Right atrium auricular region (tissue), 2 donors: ENCODE data around the gene KDM3B. TPM values are rescaled to one million over a fixed set of nuclear protein-coding genes. Genes with fewer than 3 reads are reported as not detected.

ENCODE experiments used
- DNase-seq: peaks from one replicate; pipeline ENCODE4 v3.0.0-alpha.2; 2019; ENCODE audit warnings: low spot score
- H3K27ac ChIP-seq, 2 donors: fragments of 200-600 bp; sonication (generic); 1 replicate in 1 of 2; 2 replicates in 1 of 2; pipeline ENCODE4 v1.5.1; 2016 to 2019
- H3K27me3 ChIP-seq, 2 donors: fragments of 200-600 bp; sonication (generic); one replicate each; pipeline versions ENCODE4 v1.5.1 to v1.6.0; 2017 to 2019
- H3K36me3 ChIP-seq: fragments of 200-600 bp; sonication (generic); one replicate; pipeline ENCODE4 v1.5.1; 2016
- H3K4me1 ChIP-seq, 2 donors: fragments of 200-600 bp; sonication (generic); one replicate each; pipeline versions ENCODE4 v1.5.1 to v1.6.0; 2017 to 2019
- H3K4me3 ChIP-seq, 2 donors: fragments of 200-600 bp; sonication (generic); 1 replicate in 1 of 2; 2 replicates in 1 of 2; pipeline ENCODE4 v1.5.1; 2017 to 2019; ENCODE audit warnings: mild to moderate bottlenecking in 1 of 2, moderate library complexity in 1 of 2
- H3K9me3 ChIP-seq, 2 donors: fragments of 200-600 bp; sonication (generic); one replicate each; pipeline ENCODE4 v1.5.1; 2019
- CTCF ChIP-seq, 2 donors: fragments of 200-600 bp; sonication (generic); IDR thresholded peaks; one replicate each; pipeline ENCODE4 v1.5.1; 2019; ENCODE audit warnings: antibody characterized with exemption in 2 of 2
- total RNA-seq, 2 donors: library from RNA; depleted of rRNA; stranded (reverse); fragments of >200 nt; gene quantifications; one replicate each; pipeline ENCODE4 v1.1.0, GENCODE V29; 2016

KDM3B gene
- total RNA-seq, 2 donors from 2014 or later, result 42.9 to 46.9 TPM

GRCh38 chr5:138444078-138444773 lies 91.7 kb downstream of the KDM3B start:
- H3K4me3 ChIP-seq, result no peak overlapping the region
- no peaks in the 10 kb centered on the region for H3K27me3 ChIP-seq
- peaks cover 0 to 13% of the 10 kb centered on the region in 2 donors for H3K4me1 ChIP-seq
- H3K36me3 ChIP-seq, result no peaks in the 10 kb centered on the region
- no peak for TF ChIP-seq CTCF (IDR thresholded peaks at IDR 0.05)
- H3K9me3 ChIP-seq, result no peaks in the 10 kb centered on the region
- no peak overlapping the region for H3K27ac ChIP-seq
- no peak for DNase-seq

- no peak for TF ChIP-seq CTCF (IDR thresholded peaks at IDR 0.05)
- H3K9me3 ChIP-seq, result no peaks in the 10 kb centered on the region
- no peak for DNase-seq
- no peak overlapping the region for H3K4me3 ChIP-seq
- no peak overlapping the region for H3K27ac ChIP-seq
- H3K36me3 ChIP-seq, result no peaks in the 10 kb centered on the region
- H3K4me1 ChIP-seq, result peaks cover 0 to 13% of the 10 kb centered on the region in 2 donors
- H3K27me3 ChIP-seq, result no peaks in the 10 kb centered on the region
These were observed 92.5 kb downstream of the KDM3B start for GRCh38 chr5:138444774-138445546.

GRCh38 chr5:138445547-138446271 lies 93.2 kb downstream of the KDM3B start:
- H3K4me1 ChIP-seq, result peaks cover 0 to 12% of the 10 kb centered on the region in 2 donors
- no peak for TF ChIP-seq CTCF (IDR thresholded peaks at IDR 0.05)
- no peak overlapping the region for H3K27ac ChIP-seq
- no peaks in the 10 kb centered on the region for H3K36me3 ChIP-seq
- no peaks in the 10 kb centered on the region for H3K27me3 ChIP-seq
- H3K9me3 ChIP-seq, result no peaks in the 10 kb centered on the region
- no peak for DNase-seq
- H3K4me3 ChIP-seq, result no peak overlapping the region

- no peak overlapping the region for H3K4me3 ChIP-seq
- no peaks in the 10 kb centered on the region for H3K9me3 ChIP-seq
- DNase-seq, result no peak
- no peaks in the 10 kb centered on the region for H3K36me3 ChIP-seq
- TF ChIP-seq CTCF (IDR thresholded peaks at IDR 0.05), result no peak
- H3K27me3 ChIP-seq, result no peaks in the 10 kb centered on the region
- no peak overlapping the region for H3K27ac ChIP-seq
- peaks cover 0 to 12% of the 10 kb centered on the region in 2 donors for H3K4me1 ChIP-seq
These were observed 95.6 kb downstream of the KDM3B start for GRCh38 chr5:138448070-138448469.

GRCh38 chr5:138448481-138449398 lies 96.3 kb downstream of the KDM3B start:
- Histone ChIP-seq H3K36me3 (no peaks in the 10 kb centered on the region), H3K9me3 (no peaks in the 10 kb centered on the region), H3K27ac (no peak overlapping the region), H3K4me1 (peaks cover 0 to 12% of the 10 kb centered on the region in 2 donors), H3K4me3 (no peak overlapping the region), H3K27me3 (no peaks in the 10 kb centered on the region)
- DNase-seq, result no peak
- TF ChIP-seq CTCF (IDR thresholded peaks at IDR 0.05), result no peak
